Karpas-422 (cell line): ENCODE measurements around the gene UGT1A3. TPM values are rescaled to one million over a fixed set of nuclear protein-coding genes. Genes with fewer than 3 reads are reported as not detected.

Experiments used
- DNase-seq: peaks from one replicate; pipeline ENCODE4 v3.0.0-alpha.2; 2015
- H2AFZ ChIP-seq: fragments of 200-600 bp; sonication (generic); 2 replicates; pipeline ENCODE4 v1.6.1; 2014; ENCODE audit warnings: antibody characterized with exemption, low read length, mixed read lengths
- H3K27ac ChIP-seq: fragments of 200-600 bp; sonication (generic); 2 replicates; pipeline ENCODE4 v1.5.1; 2014; ENCODE audit warnings: mild to moderate bottlenecking, low read length, moderate library complexity
- H3K27me3 ChIP-seq: fragments of 200-600 bp; sonication (generic); 2 replicates; pipeline ENCODE4 v1.6.1; 2014; ENCODE audit warnings: low read length, mixed read lengths
- H3K36me3 ChIP-seq: fragments of 200-600 bp; sonication (generic); 2 replicates; pipeline ENCODE4 v1.6.1; 2014; ENCODE audit warnings: low read length, mixed read lengths; ENCODE audit not compliant: insufficient read depth
- H3K4me1 ChIP-seq: fragments of 200-600 bp; sonication (generic); 2 replicates; pipeline ENCODE4 v1.6.1; 2014; ENCODE audit warnings: mild to moderate bottlenecking, low read length, mixed read lengths
- H3K4me2 ChIP-seq: fragments of 200-600 bp; sonication (generic); 2 replicates; pipeline ENCODE4 v1.6.1; 2014; ENCODE audit warnings: low read length, low read depth, mild to moderate bottlenecking; ENCODE audit not compliant: poor library complexity, severe bottlenecking
- H3K4me3 ChIP-seq: fragments of 200-600 bp; sonication (generic); 2 replicates; pipeline ENCODE4 v1.5.1; 2014; ENCODE audit warnings: mild to moderate bottlenecking, antibody characterized with exemption, low read length, mixed read lengths
- H3K79me2 ChIP-seq: fragments of 200-600 bp; sonication (generic); 2 replicates; pipeline ENCODE4 v1.6.1; 2014; ENCODE audit warnings: mild to moderate bottlenecking, low read length, mixed read lengths
- H3K9ac ChIP-seq: fragments of 200-600 bp; sonication (generic); 2 replicates; pipeline ENCODE4 v1.6.0; 2014; ENCODE audit warnings: low read length
- H3K9me2 ChIP-seq: fragments of 200-600 bp; sonication (generic), shearing (Covaris generic); replicated peaks from 2 replicates; pipeline ENCODE4 v1.6.0; 2014; ENCODE audit warnings: mild to moderate bottlenecking, low read length, moderate library complexity; ENCODE audit not compliant: insufficient read depth
- H3K9me3 ChIP-seq: fragments of 300-700, 200-600 bp; sonication (generic); 2 replicates; pipeline ENCODE4 v1.6.1; 2014; ENCODE audit warnings: low read length, mixed read lengths
- H4K20me1 ChIP-seq: fragments of 200-600 bp; sonication (generic); 2 replicates; pipeline ENCODE4 v1.6.1; 2014; ENCODE audit warnings: mild to moderate bottlenecking, antibody characterized with exemption, low read length, low read depth; ENCODE audit not compliant: insufficient read depth
- total RNA-seq: library from RNA; depleted of rRNA; stranded (reverse); fragments of >200 nt; shearing (Covaris generic); gene quantifications from 2 replicates; pipeline ENCODE4 v1.2.3, GENCODE V29; 2014; ENCODE audit warnings: low replicate concordance

UGT1A3 gene
- total RNA-seq, 1 experiment from 2014 or later: not detected

GRCh38 chr2:233689501-233689900, 39.3 kb upstream of the UGT1A3 start:
- H3K4me3 ChIP-seq: no peak overlapping the region
- H3K4me2 ChIP-seq: no peak overlapping the region
- H3K4me1 ChIP-seq: no peaks in the 10 kb centered on the region
- no peaks in the 10 kb centered on the region for H3K9me3 ChIP-seq
- no peaks in the 10 kb centered on the region for H3K27me3 ChIP-seq
- H3K27ac ChIP-seq: no peak overlapping the region
- H2AFZ ChIP-seq: no peak overlapping the region
- peak; percentile 32 for DNase-seq
- H3K36me3 ChIP-seq: no peaks in the 10 kb centered on the region
- no peaks in the 10 kb centered on the region for H3K9me2 ChIP-seq
- H3K9ac ChIP-seq: no peak overlapping the region
- H3K79me2 ChIP-seq: no peaks in the 10 kb centered on the region
- H4K20me1 ChIP-seq: no peaks in the 10 kb centered on the region

- Histone ChIP-seq H3K4me2 (no peak overlapping the region), H3K27ac (no peak overlapping the region), H2AFZ (no peak overlapping the region), H3K27me3 (no peaks in the 10 kb centered on the region), H3K9me3 (no peaks in the 10 kb centered on the region), H4K20me1 (no peaks in the 10 kb centered on the region), H3K9ac (no peak overlapping the region), H3K36me3 (no peaks in the 10 kb centered on the region), H3K9me2 (no peaks in the 10 kb centered on the region), H3K79me2 (no peaks in the 10 kb centered on the region), H3K4me3 (no peak overlapping the region), H3K4me1 (no peaks in the 10 kb centered on the region)
- no peak for DNase-seq
Measured at GRCh38 chr2:233690444-233690843, 38.4 kb upstream of the UGT1A3 start.

- no peaks in the 10 kb centered on the region for H3K79me2 ChIP-seq
- no peak overlapping the region for H2AFZ ChIP-seq
- H3K9me3 ChIP-seq: no peaks in the 10 kb centered on the region
- no peak overlapping the region for H3K27ac ChIP-seq
- no peaks in the 10 kb centered on the region for H3K4me1 ChIP-seq
- no peaks in the 10 kb centered on the region for H3K9me2 ChIP-seq
- peak; percentile 12 for DNase-seq
- H3K4me3 ChIP-seq: no peak overlapping the region
- H4K20me1 ChIP-seq: no peaks in the 10 kb centered on the region
- no peak overlapping the region for H3K4me2 ChIP-seq
- no peak overlapping the region for H3K9ac ChIP-seq
- H3K36me3 ChIP-seq: no peaks in the 10 kb centered on the region
- H3K27me3 ChIP-seq: no peaks in the 10 kb centered on the region
Measured at GRCh38 chr2:233691443-233692433, 37.1 kb upstream of the UGT1A3 start.

GRCh38 chr2:233692648-233693047, 36.2 kb upstream of the UGT1A3 start, which contains the start of gene UGT1A6:
UGT1A6 (plus strand) TSS chr2:233692890; CDS start chr2:233693005, 115 bp downstream.
- Histone ChIP-seq H3K9me2 (no peaks in the 10 kb centered on the region), H2AFZ (no peak within 1 kb of the TSS), H3K9ac (no peak within 1 kb of the TSS), H3K4me3 (no peak within 1 kb of the TSS), H3K4me2 (no peak within 1 kb of the TSS), H3K36me3 (no peaks in the 10 kb centered on the region), H3K27ac (no peak within 1 kb of the TSS), H4K20me1 (no peaks in the 10 kb centered on the region), H3K27me3 (no peaks in the 10 kb centered on the region), H3K4me1 (no peaks in the 10 kb centered on the region), H3K79me2 (no peaks in the 10 kb centered on the region), H3K9me3 (no peaks in the 10 kb centered on the region)
- no peak for DNase-seq

- no peak for DNase-seq
- Histone ChIP-seq H2AFZ (no peak overlapping the region), H3K36me3 (no peaks in the 10 kb centered on the region), H3K4me2 (no peak overlapping the region), H3K9ac (no peak overlapping the region), H3K9me3 (no peaks in the 10 kb centered on the region), H3K79me2 (no peaks in the 10 kb centered on the region), H3K4me3 (no peak overlapping the region), H3K4me1 (no peaks in the 10 kb centered on the region), H4K20me1 (no peaks in the 10 kb centered on the region), H3K27me3 (no peaks in the 10 kb centered on the region), H3K9me2 (no peaks in the 10 kb centered on the region), H3K27ac (no peak overlapping the region)
Measured at GRCh38 chr2:233693963-233694362, 34.9 kb upstream of the UGT1A3 start.

- no peak overlapping the region for H3K9ac ChIP-seq
- H3K36me3 ChIP-seq: no peaks in the 10 kb centered on the region
- H3K4me3 ChIP-seq: no peak overlapping the region
- H2AFZ ChIP-seq: no peak overlapping the region
- no peaks in the 10 kb centered on the region for H4K20me1 ChIP-seq
- no peak overlapping the region for H3K27ac ChIP-seq
- no peaks in the 10 kb centered on the region for H3K9me2 ChIP-seq
- no peaks in the 10 kb centered on the region for H3K79me2 ChIP-seq
- H3K4me1 ChIP-seq: no peaks in the 10 kb centered on the region
- H3K27me3 ChIP-seq: no peaks in the 10 kb centered on the region
- no peak for DNase-seq
- H3K9me3 ChIP-seq: no peaks in the 10 kb centered on the region
- H3K4me2 ChIP-seq: no peak overlapping the region
Measured at GRCh38 chr2:233698740-233699139, 30.1 kb upstream of the UGT1A3 start.

- Histone ChIP-seq H2AFZ (no peak overlapping the region), H3K9me2 (no peaks in the 10 kb centered on the region), H4K20me1 (no peaks in the 10 kb centered on the region), H3K27ac (no peak overlapping the region), H3K9me3 (no peaks in the 10 kb centered on the region), H3K9ac (no peak overlapping the region), H3K4me2 (no peak overlapping the region), H3K79me2 (no peaks in the 10 kb centered on the region), H3K36me3 (no peaks in the 10 kb centered on the region), H3K4me3 (no peak overlapping the region), H3K27me3 (no peaks in the 10 kb centered on the region), H3K4me1 (no peaks in the 10 kb centered on the region)
- no peak for DNase-seq
Measured at GRCh38 chr2:233699424-233700027, 29.3 kb upstream of the UGT1A3 start.

GRCh38 chr2:233700028-233700635, 28.7 kb upstream of the UGT1A3 start:
- no peak for DNase-seq
- Histone ChIP-seq H2AFZ (no peak overlapping the region), H3K4me2 (no peak overlapping the region), H4K20me1 (no peaks in the 10 kb centered on the region), H3K9me3 (no peaks in the 10 kb centered on the region), H3K4me1 (no peaks in the 10 kb centered on the region), H3K27me3 (no peaks in the 10 kb centered on the region), H3K9me2 (no peaks in the 10 kb centered on the region), H3K9ac (no peak overlapping the region), H3K79me2 (no peaks in the 10 kb centered on the region), H3K27ac (no peak overlapping the region), H3K4me3 (no peak overlapping the region), H3K36me3 (no peaks in the 10 kb centered on the region)
